ENCODE data around the gene ACBD4. TPM values are rescaled to one million over a fixed set of nuclear protein-coding genes. Genes with fewer than 3 reads are reported as not detected.
A peak's percentile ranks its signal among the peaks of the same experiment; 100 is the strongest.

ACBD4 gene
- total and polyA plus RNA-seq, 2 of the 13 experiments (the other 11 are each of a cell fraction or from before 2014, with no cell fraction given), result 16.1 to 26.9 TPM

DNA sequence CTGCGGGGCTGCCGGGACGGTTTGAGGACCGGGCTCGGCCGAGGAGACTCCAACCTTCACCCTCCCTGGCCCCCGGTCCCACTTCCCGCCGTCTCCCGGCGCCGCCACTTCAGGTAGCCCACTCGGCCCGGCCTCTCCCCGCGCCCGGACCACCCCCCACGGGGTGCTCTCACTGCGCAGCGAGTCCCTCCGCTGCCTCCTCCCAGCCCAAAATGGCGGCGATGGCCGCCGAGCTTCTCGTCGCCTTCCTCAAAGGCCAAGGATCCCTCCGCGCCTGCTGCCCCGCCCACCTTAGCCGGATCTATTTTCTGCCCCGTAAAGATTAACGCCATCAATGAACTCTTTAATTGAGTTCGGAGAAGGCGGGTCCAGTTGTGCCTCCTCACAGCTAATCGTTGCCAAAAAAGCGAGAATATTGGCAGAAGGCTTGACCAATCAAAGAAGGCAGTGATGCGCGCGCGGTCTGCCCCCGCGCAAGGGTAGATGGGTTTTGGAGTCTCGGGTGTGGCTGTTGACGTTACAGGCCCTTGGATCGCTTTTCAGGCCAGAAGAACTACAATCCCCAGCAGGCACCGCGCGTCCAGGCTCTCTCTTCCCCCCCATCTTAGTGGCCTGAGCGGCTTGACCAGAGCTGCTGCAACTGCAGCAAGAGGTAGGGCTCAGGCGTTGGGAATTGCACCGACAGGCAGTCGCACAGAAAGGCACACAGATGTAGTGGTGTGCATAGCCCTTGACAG is 26.0 kb downstream of the ACBD4 start, which contains the start of gene HEXIM2 (continued):
- TF ChIP-seq, protein P1, sequence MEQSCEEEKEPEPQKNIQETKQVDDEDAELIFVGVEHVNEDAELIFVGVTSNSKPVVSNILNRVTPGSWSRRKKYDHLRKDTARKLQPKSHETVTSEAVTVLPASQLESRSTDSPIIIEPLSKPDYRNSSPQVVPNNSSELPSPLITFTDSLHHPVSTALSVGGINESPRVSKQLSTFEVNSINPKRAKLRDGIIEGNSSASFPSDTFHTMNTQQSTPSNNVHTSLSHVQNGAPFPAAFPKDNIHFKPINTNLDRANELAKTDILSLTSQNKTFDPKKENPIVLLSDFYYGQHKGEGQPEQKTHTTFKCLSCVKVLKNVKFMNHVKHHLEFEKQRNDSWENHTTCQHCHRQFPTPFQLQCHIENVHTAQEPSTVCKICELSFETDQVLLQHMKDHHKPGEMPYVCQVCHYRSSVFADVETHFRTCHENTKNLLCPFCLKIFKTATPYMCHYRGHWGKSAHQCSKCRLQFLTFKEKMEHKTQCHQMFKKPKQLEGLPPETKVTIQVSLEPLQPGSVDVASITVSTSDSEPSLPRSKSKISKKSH (CRISPR knock-in tag; IDR thresholded peaks at IDR 0.05; ENCODE audit: borderline replicate concordance), result no peak; the same call in 1 of the 2 replicates
- TF ChIP-seq FOSL2 (CRISPR knock-in tag; IDR thresholded peaks at IDR 0.05) (peak; percentile 52), SPEN (CRISPR knock-in tag; IDR thresholded peaks at IDR 0.05; ENCODE audit: low read depth) (peak; percentile 67), ESRRA (CRISPR knock-in tag; IDR thresholded peaks at IDR 0.05; ENCODE audit: low read depth) (peak; percentile 62), NFKB2 (CRISPR knock-in tag; IDR thresholded peaks at IDR 0.05; ENCODE audit: borderline replicate concordance) (peak; percentile 97), CENPX (CRISPR knock-in tag; IDR thresholded peaks at IDR 0.05) (no peak), HMG20A (CRISPR knock-in tag; IDR thresholded peaks at IDR 0.05; ENCODE audit: borderline replicate concordance) (peak; percentile 68), SRF (IDR thresholded peaks at IDR 0.05; ENCODE audit: low read depth, low read length) (peak; percentile 8; the same call in 1 of the 2 replicates), MTA1 (CRISPR knock-in tag; IDR thresholded peaks at IDR 0.05; ENCODE audit: borderline replicate concordance) (peak; percentile 97), PBX3 (CRISPR knock-in tag; IDR thresholded peaks at IDR 0.05; ENCODE audit: borderline replicate concordance) (peak; percentile 89; the same call in 1 of the 2 replicates), BCL3 (CRISPR knock-in tag; IDR thresholded peaks at IDR 0.05) (peak; percentile 77)
- TF ChIP-seq, protein P2, sequence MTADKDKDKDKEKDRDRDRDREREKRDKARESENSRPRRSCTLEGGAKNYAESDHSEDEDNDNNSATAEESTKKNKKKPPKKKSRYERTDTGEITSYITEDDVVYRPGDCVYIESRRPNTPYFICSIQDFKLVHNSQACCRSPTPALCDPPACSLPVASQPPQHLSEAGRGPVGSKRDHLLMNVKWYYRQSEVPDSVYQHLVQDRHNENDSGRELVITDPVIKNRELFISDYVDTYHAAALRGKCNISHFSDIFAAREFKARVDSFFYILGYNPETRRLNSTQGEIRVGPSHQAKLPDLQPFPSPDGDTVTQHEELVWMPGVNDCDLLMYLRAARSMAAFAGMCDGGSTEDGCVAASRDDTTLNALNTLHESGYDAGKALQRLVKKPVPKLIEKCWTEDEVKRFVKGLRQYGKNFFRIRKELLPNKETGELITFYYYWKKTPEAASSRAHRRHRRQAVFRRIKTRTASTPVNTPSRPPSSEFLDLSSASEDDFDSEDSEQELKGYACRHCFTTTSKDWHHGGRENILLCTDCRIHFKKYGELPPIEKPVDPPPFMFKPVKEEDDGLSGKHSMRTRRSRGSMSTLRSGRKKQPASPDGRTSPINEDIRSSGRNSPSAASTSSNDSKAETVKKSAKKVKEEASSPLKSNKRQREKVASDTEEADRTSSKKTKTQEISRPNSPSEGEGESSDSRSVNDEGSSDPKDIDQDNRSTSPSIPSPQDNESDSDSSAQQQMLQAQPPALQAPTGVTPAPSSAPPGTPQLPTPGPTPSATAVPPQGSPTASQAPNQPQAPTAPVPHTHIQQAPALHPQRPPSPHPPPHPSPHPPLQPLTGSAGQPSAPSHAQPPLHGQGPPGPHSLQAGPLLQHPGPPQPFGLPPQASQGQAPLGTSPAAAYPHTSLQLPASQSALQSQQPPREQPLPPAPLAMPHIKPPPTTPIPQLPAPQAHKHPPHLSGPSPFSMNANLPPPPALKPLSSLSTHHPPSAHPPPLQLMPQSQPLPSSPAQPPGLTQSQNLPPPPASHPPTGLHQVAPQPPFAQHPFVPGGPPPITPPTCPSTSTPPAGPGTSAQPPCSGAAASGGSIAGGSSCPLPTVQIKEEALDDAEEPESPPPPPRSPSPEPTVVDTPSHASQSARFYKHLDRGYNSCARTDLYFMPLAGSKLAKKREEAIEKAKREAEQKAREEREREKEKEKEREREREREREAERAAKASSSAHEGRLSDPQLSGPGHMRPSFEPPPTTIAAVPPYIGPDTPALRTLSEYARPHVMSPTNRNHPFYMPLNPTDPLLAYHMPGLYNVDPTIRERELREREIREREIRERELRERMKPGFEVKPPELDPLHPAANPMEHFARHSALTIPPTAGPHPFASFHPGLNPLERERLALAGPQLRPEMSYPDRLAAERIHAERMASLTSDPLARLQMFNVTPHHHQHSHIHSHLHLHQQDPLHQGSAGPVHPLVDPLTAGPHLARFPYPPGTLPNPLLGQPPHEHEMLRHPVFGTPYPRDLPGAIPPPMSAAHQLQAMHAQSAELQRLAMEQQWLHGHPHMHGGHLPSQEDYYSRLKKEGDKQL (CRISPR knock-in tag; IDR thresholded peaks at IDR 0.05; ENCODE audit: low read depth), result peak; percentile 54; the same call in 1 of the 2 replicates
- TF ChIP-seq, protein P3, sequence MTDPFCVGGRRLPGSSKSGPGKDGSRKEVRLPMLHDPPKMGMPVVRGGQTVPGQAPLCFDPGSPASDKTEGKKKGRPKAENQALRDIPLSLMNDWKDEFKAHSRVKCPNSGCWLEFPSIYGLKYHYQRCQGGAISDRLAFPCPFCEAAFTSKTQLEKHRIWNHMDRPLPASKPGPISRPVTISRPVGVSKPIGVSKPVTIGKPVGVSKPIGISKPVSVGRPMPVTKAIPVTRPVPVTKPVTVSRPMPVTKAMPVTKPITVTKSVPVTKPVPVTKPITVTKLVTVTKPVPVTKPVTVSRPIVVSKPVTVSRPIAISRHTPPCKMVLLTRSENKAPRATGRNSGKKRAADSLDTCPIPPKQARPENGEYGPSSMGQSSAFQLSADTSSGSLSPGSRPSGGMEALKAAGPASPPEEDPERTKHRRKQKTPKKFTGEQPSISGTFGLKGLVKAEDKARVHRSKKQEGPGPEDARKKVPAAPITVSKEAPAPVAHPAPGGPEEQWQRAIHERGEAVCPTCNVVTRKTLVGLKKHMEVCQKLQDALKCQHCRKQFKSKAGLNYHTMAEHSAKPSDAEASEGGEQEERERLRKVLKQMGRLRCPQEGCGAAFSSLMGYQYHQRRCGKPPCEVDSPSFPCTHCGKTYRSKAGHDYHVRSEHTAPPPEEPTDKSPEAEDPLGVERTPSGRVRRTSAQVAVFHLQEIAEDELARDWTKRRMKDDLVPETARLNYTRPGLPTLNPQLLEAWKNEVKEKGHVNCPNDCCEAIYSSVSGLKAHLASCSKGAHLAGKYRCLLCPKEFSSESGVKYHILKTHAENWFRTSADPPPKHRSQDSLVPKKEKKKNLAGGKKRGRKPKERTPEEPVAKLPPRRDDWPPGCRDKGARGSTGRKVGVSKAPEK (CRISPR knock-in tag; IDR thresholded peaks at IDR 0.05; ENCODE audit: borderline replicate concordance), result peak; percentile 10; the same call in 1 of the 2 replicates
